Measurements from ENCODE around the gene STARD5.

GRCh38 chr15:81265256-81265943 is 58.5 kb downstream of the STARD5 start:
- TF ChIP-seq CTCF (IDR thresholded peaks at IDR 0.05), result no peak
- no peak for TF ChIP-seq POLR2A (IDR thresholded peaks at IDR 0.05)

Data from Peyer's patch (tissue), 4 donors.